Body of pancreas (tissue), 4 donors: ENCODE measurements around the gene MBP. TPM values are rescaled to one million over a fixed set of nuclear protein-coding genes. Genes with fewer than 3 reads are reported as not detected.

Experiments used
- ATAC-seq: fragments of 150-250 bp; one replicate; pipeline ENCODE4 v1.9.1; 2016
- DNase-seq, 4 donors: peaks; one replicate each; pipeline ENCODE4 v3.0.0-alpha.2; 2019
- H3K27ac ChIP-seq, 4 donors: fragments of 200-600 bp; sonication (generic); 1 replicate in 3 of 4; 2 replicates in 1 of 4; pipeline versions ENCODE4 v1.5.1 to v1.6.1; 2016 to 2019; ENCODE audit warnings: mild to moderate bottlenecking in 1 of 4, mixed read lengths in 1 of 4, moderate library complexity in 1 of 4
- H3K27me3 ChIP-seq, 2 donors: fragments of 200-600 bp; sonication (generic); one replicate each; pipeline ENCODE4 v1.6.0; 2016; ENCODE audit warnings: mild to moderate bottlenecking in 1 of 2
- H3K36me3 ChIP-seq, 2 donors: fragments of 200-600 bp; sonication (generic); replicated peaks in 1 of 2; 2 replicates each; pipeline ENCODE4 v1.5.1; 2016; ENCODE audit warnings: low read depth in 2 of 2; ENCODE audit not compliant: insufficient read depth in 1 of 2
- H3K4me1 ChIP-seq: fragments of 200-600 bp; sonication (generic); one replicate; pipeline ENCODE4 v1.6.0; 2016
- H3K4me3 ChIP-seq, 2 donors: fragments of 200-600 bp; sonication (generic); 1 replicate in 1 of 2; 2 replicates in 1 of 2; pipeline ENCODE4 v1.5.1; 2016 to 2019
- H3K9me3 ChIP-seq, 3 donors: fragments of 200-600 bp; sonication (generic); 1 replicate in 2 of 3; 2 replicates in 1 of 3; pipeline ENCODE4 v1.5.1; 2016
- POLR2A ChIP-seq, 3 donors: fragments of 450-650 bp; IDR thresholded peaks; one replicate each; pipeline ENCODE4 v1.6.1; 2016; ENCODE audit warnings: antibody characterized with exemption in 3 of 3, mild to moderate bottlenecking in 2 of 3
- WGBS, 2 donors: methylation state at CpG; one replicate each; pipeline ENCODE4 v1.1.5; 2017; 5-methylcytosine and 5-hydroxymethylcytosine counted together
- intact Hi-C: fragments of 100-400 bp; cut with DNase I; formaldehyde crosslinking; loops from one replicate; pipeline ENCODE4 v1.15.1; 2023
- total RNA-seq, 2 donors: library from RNA; depleted of rRNA; stranded (reverse); fragments of >200 nt; gene quantifications; one replicate each; pipeline ENCODE4 v1.1.0, GENCODE V29; 2016
- TF ChIP-seq, protein P1 (sequence below), 7 experiments: fragments of 450-650 bp in 4 of 7; fragments of 200-600 bp in 3 of 7; sonication (generic) in 3 of 7; IDR thresholded peaks; one replicate each; pipeline ENCODE4 v1.5.1; 2016 to 2019; ENCODE audit warnings: antibody characterized with exemption in 7 of 7

Gene MBP
- total RNA-seq, 2 donors from 2014 or later = 17.4 to 24.4 TPM

DNA sequence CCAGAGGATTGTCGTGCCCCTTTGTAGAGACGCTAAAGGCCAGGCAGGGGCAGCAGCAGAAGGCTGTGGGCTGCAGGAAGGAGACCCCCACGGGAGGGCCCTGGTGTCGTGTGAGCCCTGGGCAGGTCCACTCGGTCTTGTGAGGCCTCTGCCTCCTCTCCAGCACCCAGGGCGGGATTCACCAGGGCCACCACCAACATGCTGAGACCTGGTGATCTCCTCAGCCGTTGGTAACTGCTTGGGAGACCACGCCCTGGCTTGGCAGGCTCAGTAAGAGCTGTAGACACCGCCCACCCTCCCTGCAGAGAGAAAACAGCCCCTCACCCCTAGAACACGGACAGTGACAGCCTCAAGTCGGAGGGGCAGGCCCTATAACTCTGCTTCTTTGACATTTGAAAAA, 21.1 kb downstream of the MBP start:
- intact Hi-C loops = no loop called here
- WGBS, 2 donors = 79 to 81% methylated on average over 10 to 11 of the region's 11 CpGs

GRCh38 chr18:77110936-77111335, 21.6 kb downstream of the MBP start:
- Histone ChIP-seq H3K4me3 (no peak overlapping the region), H3K27ac (peak overlapping the region in 1 of 4 donors; percentile 97), H3K36me3 (no peaks in the 10 kb centered on the region), H3K27me3 (no peaks in the 10 kb centered on the region), H3K9me3 (no peaks in the 10 kb centered on the region), H3K4me1 (peaks cover 46% of the 10 kb centered on the region)
- no peak for ATAC-seq
- 93 to 96% methylated on average over 11 to 14 of the region's 14 CpGs for WGBS, 2 donors
- intact Hi-C loops = no loop called here
- TF ChIP-seq, protein P1, sequence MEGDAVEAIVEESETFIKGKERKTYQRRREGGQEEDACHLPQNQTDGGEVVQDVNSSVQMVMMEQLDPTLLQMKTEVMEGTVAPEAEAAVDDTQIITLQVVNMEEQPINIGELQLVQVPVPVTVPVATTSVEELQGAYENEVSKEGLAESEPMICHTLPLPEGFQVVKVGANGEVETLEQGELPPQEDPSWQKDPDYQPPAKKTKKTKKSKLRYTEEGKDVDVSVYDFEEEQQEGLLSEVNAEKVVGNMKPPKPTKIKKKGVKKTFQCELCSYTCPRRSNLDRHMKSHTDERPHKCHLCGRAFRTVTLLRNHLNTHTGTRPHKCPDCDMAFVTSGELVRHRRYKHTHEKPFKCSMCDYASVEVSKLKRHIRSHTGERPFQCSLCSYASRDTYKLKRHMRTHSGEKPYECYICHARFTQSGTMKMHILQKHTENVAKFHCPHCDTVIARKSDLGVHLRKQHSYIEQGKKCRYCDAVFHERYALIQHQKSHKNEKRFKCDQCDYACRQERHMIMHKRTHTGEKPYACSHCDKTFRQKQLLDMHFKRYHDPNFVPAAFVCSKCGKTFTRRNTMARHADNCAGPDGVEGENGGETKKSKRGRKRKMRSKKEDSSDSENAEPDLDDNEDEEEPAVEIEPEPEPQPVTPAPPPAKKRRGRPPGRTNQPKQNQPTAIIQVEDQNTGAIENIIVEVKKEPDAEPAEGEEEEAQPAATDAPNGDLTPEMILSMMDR (IDR thresholded peaks at IDR 0.05) = no peak
- no peak for TF ChIP-seq POLR2A (IDR thresholded peaks at IDR 0.05)
- DNase-seq = no peak

More for the DNA sequence above, 21.1 kb downstream of the MBP start:
- TF ChIP-seq, protein P1 (IDR thresholded peaks at IDR 0.05) = no peak
- no peak for TF ChIP-seq POLR2A (IDR thresholded peaks at IDR 0.05)
- ATAC-seq = no peak
- peaks cover 51% of the 10 kb centered on the region for H3K4me1 ChIP-seq
- H3K9me3 ChIP-seq = no peaks in the 10 kb centered on the region
- no peaks in the 10 kb centered on the region for H3K27me3 ChIP-seq
- no peaks in the 10 kb centered on the region for H3K36me3 ChIP-seq
- no peak for DNase-seq
- peak overlapping the region in 1 of 4 donors; percentile 97 for H3K27ac ChIP-seq
- H3K4me3 ChIP-seq = no peak overlapping the region

GRCh38 chr18:77110400-77110799, 22.2 kb downstream of the MBP start:
- no peak overlapping the region for H3K4me3 ChIP-seq
- ATAC-seq (no peak), DNase-seq (no peak)
- H3K9me3 ChIP-seq = no peaks in the 10 kb centered on the region
- intact Hi-C loops = no loop called here
- H3K27me3 ChIP-seq = no peaks in the 10 kb centered on the region
- H3K36me3 ChIP-seq = no peaks in the 10 kb centered on the region
- no peak overlapping the region for H3K27ac ChIP-seq
- no peak for TF ChIP-seq POLR2A (IDR thresholded peaks at IDR 0.05)
- TF ChIP-seq, protein P1 (IDR thresholded peaks at IDR 0.05) = no peak
- H3K4me1 ChIP-seq = peaks cover 40% of the 10 kb centered on the region
- WGBS, 2 donors = 78 to 80% methylated on average over 3 of the region's 3 CpGs

GRCh38 chr18:77109648-77110019, 22.9 kb downstream of the MBP start:
- ATAC-seq = no peak
- no peaks in the 10 kb centered on the region for H3K9me3 ChIP-seq
- H3K36me3 ChIP-seq = no peaks in the 10 kb centered on the region
- no peak overlapping the region for H3K4me3 ChIP-seq
- H3K27me3 ChIP-seq = no peaks in the 10 kb centered on the region
- H3K4me1 ChIP-seq = peaks cover 33% of the 10 kb centered on the region
- intact Hi-C loops = no loop called here
- TF ChIP-seq, protein P1 (IDR thresholded peaks at IDR 0.05) = no peak
- no peak for TF ChIP-seq POLR2A (IDR thresholded peaks at IDR 0.05)
- no peak for DNase-seq
- no peak overlapping the region for H3K27ac ChIP-seq
- WGBS, 2 donors = 88 to 92% methylated on average over 5 of the region's 5 CpGs

DNA sequence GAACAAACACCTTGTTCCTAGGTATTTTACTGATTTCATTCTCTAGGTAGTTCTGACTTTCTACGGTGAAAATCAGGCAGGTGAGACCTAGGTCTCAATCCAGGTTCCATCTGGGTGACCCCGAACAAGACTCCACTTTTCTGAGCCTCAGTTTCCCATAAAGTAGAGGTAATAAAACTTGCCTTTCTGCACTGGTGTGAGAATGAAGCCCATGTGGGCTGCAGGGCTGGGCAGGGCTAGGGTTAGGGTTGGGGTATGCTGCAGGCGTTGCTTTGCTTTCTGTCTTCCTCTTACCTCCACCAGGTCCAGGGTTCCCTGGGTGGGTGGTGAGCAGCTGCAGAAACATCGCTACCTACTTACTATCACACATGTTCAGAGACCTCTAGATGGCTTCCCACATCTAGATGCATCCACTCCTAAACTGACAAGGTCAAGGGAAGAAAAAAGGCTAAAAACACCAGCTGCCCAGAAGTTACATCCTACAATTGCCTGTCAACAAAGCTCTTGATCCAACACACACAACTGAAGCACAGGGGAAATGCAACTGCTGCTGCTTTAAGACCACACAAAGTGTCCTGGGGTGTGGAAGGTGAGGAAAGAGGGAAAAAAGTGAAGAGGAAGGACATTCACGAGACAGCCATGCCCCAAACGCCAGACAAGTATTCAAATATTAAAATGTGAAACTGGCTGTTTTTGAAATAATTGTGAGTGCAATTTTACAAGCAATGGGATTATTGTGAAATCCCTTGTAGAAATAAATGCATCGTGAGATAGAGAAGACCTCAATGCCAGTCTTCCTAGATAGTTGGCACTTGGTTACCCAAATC, 23.5 kb downstream of the MBP start:
- WGBS, 2 donors = 74 to 78% methylated on average over 7 of the region's 7 CpGs

More for the DNA sequence above, 23.5 kb downstream of the MBP start:
- DNase-seq (no peak), ATAC-seq (no peak)
- H3K27me3 ChIP-seq = no peaks in the 10 kb centered on the region
- TF ChIP-seq, protein P1 (IDR thresholded peaks at IDR 0.05) = no peak
- TF ChIP-seq POLR2A (IDR thresholded peaks at IDR 0.05) = no peak
- peaks cover 27% of the 10 kb centered on the region for H3K4me1 ChIP-seq
- H3K36me3 ChIP-seq = no peaks in the 10 kb centered on the region
- intact Hi-C loops = no loop called here
- no peak overlapping the region for H3K4me3 ChIP-seq
- H3K9me3 ChIP-seq = no peaks in the 10 kb centered on the region
- peak overlapping the region in 2 of 4 donors; percentile 43 to 62 for H3K27ac ChIP-seq
